Forelimb muscle (tissue), 1 donor: ENCODE results near the gene XPNPEP3. TPM values are rescaled to one million over a fixed set of nuclear protein-coding genes. Genes with fewer than 3 reads are reported as not detected.
"Not testable (repeated sequence)": the region's sequence is repeated elsewhere in the genome, so short reads cannot be mapped to it uniquely, and the experiment has no call there.

Source experiments
- DNase-seq: peaks from one replicate; pipeline ENCODE4 v3.0.0-alpha.2; 2013; ENCODE audit warnings: low read depth
- polyA plus RNA-seq: library from polyadenylated mRNA; unstranded; fragments of 120-200 nt; gene quantifications from one replicate; pipeline ENCODE4 v1.2.1, GENCODE V29; 2013; ENCODE audit not compliant: insufficient read length

The XPNPEP3 gene
- 14.1 TPM for polyA plus RNA-seq

- peak; percentile 91 for DNase-seq
Observed at GRCh38 chr22:40856513-40857308, at the start of gene XPNPEP3, which contains the start of gene ST13. TSS of gene XPNPEP3 (plus strand) at chr22:40857148. CDS start at chr22:40857182, 34 bp downstream. TSS of gene ST13 (minus strand) at chr22:40856639. CDS start at chr22:40856540, 99 bp downstream.

- no peak for DNase-seq
Observed at GRCh38 chr22:40808018-40808841, 48.7 kb upstream of the XPNPEP3 start.

- DNase-seq, result no peak
Observed at GRCh38 chr22:40813912-40814315, 43.0 kb upstream of the XPNPEP3 start.

GRCh38 chr22:40817737-40818136 lies 39.2 kb upstream of the XPNPEP3 start:
- no peak for DNase-seq

- no peak for DNase-seq
Observed at GRCh38 chr22:40818192-40818746, 38.7 kb upstream of the XPNPEP3 start.

GRCh38 chr22:40818747-40819598 lies 38.0 kb upstream of the XPNPEP3 start, which contains the start of gene SLC25A17:
TSS of gene SLC25A17 (minus strand) at chr22:40819346. CDS start at chr22:40819248, 98 bp downstream.
- DNase-seq, result peak; percentile 47

GRCh38 chr22:40819599-40820140 lies 37.3 kb upstream of the XPNPEP3 start:
- DNase-seq, result peak; percentile 5

GRCh38 chr22:40823426-40823825 lies 33.5 kb upstream of the XPNPEP3 start:
- no peak for DNase-seq

GRCh38 chr22:40826292-40826691 lies 30.7 kb upstream of the XPNPEP3 start:
- DNase-seq, result not testable (repeated sequence)

- DNase-seq, result no peak
Observed at GRCh38 chr22:40826984-40827741, 29.8 kb upstream of the XPNPEP3 start.

GRCh38 chr22:40829131-40829530 lies 27.8 kb upstream of the XPNPEP3 start:
- DNase-seq, result no peak

GRCh38 chr22:40834619-40835018 lies 22.3 kb upstream of the XPNPEP3 start:
- DNase-seq, result no peak

GRCh38 chr22:40838486-40838885 lies 18.5 kb upstream of the XPNPEP3 start:
- no peak for DNase-seq

GRCh38 chr22:40844951-40845350 lies 12.0 kb upstream of the XPNPEP3 start:
- no peak for DNase-seq

- not testable (repeated sequence) for DNase-seq
Observed at GRCh38 chr22:40845816-40846215, 11.1 kb upstream of the XPNPEP3 start.

GRCh38 chr22:40853333-40853732 lies 3.6 kb upstream of the XPNPEP3 start:
- no peak for DNase-seq

- DNase-seq, result no peak
Observed at GRCh38 chr22:40853961-40854360, 3.0 kb upstream of the XPNPEP3 start.

GRCh38 chr22:40855071-40855978 lies 1.6 kb upstream of the XPNPEP3 start:
- no peak for DNase-seq

- no peak for DNase-seq
Observed at GRCh38 chr22:40855979-40856512, 902 bp upstream of the XPNPEP3 start.
